ENCODE measurements around the gene NSD2.

GRCh38 chr4:1987296-1987695, 116.1 kb downstream of the NSD2 start:
- TF ChIP-seq CTCF (IDR thresholded peaks at IDR 0.05): no peak
- TF ChIP-seq ZFX (IDR thresholded peaks at IDR 0.05; ENCODE audit: borderline replicate concordance): no peak
